ENCODE results near the gene CRTC1.

Gene CRTC1

DNA sequence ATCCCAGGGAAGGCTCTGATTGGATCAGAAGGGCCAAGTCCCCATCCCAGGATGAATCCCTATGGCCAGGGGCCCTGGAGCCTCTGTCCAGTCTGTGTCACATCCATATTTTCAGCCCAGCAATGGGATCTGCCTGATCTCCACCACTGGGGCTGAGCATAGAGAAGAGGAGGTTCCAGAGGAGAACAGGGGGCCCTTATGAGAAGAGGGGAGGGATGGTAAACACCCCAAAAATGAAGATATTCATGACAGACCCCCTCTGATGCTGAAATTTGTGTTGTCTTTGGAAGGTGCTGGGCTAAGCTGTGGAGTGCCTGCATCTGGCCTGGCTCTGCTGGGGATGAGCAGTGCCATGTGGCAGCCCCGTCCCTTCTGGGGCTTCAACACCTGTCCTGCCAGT is 32.2 kb upstream of the CRTC1 start:
- DNase-seq (ENCODE audit: low read depth in 2 of 2) = no peak

DNA sequence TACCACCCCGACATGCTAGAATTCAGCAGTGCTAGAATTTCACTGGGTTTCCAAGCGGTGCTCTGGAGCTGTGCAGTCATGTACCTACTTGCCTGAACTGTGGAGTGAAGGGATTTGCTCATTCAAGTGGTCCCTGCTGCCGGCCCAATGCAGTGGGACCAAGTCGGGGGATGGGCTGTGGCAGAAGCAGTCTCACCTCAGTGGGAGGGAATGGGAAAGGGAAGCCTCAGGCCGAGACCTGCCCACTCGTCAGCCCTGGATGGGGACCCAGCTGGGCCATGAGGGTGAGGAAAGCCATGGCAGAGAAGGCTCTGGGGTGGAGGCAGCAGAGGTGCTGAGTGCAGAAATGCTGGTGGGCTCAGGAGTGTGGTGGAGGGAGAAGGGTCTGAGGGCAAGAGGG is 31.7 kb upstream of the CRTC1 start:
- no peak for DNase-seq (ENCODE audit: low read depth in 2 of 2)

DNA sequence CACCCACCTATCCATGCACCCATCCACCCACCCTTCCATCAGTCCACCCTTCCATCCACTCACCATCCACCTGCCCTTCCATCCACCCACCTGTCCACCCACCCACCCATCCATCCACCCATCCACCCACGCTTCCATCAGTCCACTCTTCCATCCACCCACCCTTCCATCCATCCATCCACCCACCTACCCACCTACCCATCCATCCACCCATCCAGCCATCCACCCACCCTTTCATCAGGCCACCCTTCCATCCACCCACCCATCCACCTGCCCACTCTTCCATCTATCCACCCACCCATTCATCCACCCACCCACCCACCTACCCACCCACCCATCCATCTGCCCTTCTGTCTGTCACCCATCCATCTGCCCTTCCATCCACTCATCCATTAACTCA is 29.6 kb upstream of the CRTC1 start:
- no peak for DNase-seq (ENCODE audit: low read depth in 2 of 2)

DNA sequence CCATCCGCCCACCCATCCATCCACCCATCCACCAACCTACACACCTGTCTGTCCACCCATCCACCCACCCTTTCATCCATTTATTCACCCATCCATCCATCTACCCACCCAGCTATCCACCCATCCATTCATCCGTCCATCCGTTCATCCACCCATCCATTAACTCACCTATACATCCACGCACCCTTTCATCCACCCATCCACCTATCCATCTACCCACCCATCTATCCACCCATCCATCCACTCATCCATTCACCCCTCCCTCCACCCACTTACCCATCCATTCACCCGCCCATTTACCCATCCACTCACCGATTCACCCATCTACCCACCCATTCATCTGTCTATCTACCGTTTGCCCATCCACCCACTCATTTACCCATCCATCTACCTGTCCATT is 29.0 kb upstream of the CRTC1 start:
- no peak for DNase-seq (ENCODE audit: low read depth in 2 of 2)

DNA sequence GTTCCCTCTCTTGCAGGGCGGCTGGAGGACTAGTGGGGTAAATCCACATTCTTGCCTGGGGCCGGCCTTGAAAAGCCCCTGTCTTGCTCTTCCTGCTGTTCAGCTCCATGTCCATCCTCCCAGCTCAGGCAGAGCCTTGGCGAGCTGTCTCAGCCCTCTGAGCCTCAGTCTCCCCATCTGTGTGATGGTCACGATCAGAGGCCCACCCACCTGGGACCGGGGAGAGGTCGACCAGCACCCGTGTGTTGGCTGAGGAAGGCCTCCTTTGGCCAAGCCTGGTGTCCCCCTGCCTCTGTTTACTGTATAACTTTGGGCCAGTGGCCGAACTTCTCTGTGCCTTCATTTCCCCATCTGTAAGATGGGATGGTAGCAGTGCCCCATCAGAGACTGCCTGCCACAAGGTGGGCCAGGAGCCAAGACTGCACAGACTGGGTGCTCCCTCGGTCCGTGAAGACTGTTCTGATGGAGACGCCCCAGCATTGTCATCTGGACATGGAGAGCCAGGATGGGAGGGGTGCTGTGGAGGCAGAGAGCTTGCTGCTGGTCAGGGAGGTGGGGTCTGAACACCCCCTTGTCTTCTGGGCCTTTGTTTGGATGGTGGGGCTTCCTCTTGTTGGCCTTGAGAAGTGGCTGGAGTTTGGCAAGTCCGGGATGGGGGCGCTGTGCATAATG is 28.2 kb upstream of the CRTC1 start:
- DNase-seq (ENCODE audit: low read depth in 2 of 2) = no peak

DNA sequence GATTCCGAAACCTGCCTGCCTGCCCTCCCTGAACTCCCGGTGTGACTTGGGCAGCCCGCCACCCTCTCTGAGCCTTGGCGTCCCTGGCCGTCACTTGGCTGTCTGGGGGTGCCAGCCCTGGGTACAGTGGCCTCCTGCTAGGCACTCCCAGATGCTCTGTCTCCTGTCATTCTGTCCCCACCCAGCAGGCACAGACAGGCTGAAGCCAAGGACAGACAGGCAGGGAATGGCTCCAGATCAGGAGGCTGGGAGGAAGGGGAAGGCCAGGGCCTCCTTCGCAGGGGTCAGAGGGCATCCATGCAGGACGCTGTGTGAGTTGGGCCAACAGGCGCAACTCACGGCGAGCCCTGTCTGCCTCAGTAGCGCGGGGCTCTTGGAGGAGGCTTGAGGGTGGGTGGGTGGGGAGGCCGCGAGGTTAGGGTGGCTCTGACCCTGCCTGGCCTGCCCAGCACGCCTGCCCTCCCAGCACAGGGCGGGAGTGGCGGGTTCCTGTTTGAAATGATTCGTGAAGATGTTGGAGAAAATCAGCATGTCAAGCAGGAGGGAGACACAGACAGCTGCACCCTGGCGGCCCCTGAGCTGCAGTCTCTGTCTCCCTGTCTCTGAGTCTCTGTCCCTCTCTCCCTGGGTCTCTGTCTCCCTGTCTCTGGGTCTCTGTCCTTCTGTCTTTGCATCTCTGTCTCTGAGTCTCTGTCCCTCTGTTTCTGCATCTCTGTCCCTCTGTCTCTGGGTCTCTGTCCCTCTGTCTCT is 27.0 kb upstream of the CRTC1 start:
- no peak for DNase-seq (ENCODE audit: low read depth in 2 of 2)

DNA sequence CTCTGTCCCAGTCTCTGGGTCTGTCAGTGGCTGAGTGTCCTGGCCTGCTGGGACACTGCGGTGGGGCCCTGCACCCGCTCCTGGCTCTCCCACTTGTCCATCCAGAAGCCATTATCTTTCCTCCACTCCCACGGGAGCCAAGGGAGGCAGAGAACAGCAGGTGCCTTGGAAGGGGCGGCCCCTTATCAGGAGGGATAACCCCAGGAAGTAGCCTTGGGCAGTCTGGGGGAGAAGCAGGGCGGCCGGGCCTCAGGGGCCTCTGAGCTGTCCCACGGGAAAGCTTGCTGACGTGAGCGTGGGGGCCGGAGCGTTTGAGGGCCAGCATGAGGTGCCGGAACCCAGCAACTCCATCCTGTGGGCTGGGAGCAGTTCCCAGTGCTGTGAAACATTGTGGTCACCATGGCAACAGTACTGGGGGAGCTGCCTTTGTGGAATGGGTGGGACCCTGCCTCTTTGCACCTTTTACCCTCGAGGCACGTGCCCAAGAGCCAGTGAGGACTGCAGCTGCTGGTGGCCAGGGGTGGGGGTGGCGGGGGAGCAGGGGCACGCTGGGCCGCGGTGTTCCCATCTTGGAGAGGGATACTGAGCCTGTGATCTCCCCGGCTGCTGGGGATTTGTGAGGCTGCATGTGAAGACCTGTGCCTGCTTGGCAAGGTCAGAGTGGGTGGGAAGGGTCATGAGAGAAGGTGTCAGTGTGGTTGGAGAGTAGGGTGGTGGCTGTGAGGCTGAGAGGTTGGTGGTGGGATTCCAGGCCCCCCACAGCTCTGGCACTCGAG is 25.7 kb upstream of the CRTC1 start:
- DNase-seq (ENCODE audit: low read depth in 2 of 2) = no peak

DNA sequence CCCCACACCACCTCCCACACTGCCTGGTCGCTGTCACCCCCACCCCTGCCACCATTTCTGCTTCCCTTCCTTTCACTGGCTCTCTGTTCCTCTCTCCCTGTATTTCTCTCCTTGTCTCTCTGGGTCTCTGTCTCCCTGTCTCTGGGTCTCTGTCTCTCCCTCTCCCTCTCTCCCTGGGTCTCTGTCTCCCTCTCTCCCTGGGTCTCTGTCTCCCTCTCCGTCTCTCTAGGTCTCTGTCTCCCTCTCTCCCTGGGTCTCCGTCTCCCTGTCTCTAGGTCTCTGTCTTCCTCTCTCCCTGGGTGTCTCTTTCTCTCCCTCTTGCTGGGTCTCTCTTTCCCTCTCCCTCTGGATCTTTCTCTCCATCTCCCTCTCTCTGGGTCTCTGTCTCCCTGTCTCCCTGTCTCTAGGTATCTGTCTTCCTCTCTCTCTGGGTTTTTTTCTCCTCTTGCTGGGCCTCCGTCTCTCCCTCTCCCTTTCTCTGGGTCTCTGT is 25.1 kb upstream of the CRTC1 start:
- no peak for DNase-seq (ENCODE audit: low read depth in 2 of 2)

DNA sequence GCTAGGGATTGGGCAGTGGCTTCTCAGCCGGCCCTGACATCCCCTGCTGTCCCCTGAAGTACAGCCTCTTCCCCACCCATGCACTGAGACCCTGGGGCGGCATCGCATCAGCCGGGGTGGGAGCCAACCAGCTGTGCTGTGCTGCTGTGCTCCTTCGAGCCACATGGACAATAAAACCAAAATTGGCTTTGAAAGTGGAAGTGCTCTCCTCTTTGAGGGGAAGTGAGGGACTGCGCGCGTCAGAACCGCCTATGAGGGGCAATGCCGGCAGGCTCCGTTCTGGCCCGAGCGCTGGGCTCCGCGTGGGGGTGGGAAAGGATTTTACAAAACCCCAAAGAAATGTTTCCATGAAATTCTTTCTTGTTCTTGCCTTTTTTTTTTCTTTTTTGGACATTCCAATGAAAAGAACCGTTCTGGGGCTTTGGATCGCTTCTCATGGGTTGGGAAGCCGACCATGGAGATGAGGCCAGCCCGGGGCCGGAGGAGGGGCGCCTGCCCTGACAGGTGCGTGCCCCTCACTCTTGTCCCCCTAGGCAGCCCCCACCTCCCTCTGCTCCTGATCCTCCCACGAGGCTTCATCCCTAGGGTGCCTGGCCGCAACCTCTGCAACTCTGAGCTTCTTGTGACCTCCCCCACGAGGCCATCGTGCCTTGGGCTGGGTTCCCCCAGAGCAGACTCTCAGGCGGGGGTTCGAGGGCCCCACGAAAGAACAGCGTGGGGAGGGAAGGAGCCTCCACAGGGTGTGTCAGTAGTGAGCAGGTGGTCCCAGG is 24.0 kb upstream of the CRTC1 start:
- no peak for DNase-seq (ENCODE audit: low read depth in 2 of 2)

DNA sequence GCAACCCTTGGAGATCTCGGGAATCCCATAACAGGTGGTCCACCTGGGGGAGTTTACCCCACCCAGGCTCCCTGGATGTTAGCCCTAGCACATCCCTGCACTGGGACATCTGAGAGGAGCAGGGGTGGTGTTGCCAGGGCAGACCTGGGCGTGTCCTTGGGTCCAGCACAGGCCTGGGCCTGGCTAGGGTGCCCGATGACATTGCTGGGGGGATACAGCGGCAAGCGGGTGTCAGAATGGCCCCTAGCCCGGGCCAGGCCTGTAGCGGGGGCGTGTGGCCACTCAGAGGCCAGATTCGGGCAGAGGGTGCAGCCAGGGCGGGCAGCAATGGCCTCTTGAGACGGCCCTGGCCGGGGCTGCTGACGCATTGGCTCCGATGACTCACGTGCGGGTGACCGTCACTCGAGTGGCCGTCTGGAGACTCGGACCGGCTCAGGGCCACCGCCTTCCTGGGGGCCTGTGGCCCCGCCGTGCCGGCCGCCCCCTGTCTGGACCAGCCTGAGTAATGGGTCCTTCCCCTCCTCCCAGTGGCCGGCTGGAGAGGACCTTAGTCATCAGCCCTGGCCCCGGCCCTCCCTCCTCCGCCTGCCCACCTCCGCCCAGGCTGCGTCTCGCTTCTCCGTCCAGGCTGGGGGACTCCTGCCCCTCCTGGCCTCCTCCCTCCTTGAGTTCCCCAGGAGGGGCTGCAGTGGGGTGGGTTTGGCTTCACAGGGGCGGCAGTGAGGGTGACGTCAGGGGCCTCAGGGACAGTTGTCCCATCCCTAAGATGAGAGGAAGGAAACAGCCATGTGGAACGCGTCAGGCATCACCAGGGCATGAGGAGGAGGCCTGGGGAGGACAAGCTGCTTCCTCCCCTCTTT is 23.2 kb upstream of the CRTC1 start:
- DNase-seq (ENCODE audit: low read depth in 2 of 2) = no peak

DNA sequence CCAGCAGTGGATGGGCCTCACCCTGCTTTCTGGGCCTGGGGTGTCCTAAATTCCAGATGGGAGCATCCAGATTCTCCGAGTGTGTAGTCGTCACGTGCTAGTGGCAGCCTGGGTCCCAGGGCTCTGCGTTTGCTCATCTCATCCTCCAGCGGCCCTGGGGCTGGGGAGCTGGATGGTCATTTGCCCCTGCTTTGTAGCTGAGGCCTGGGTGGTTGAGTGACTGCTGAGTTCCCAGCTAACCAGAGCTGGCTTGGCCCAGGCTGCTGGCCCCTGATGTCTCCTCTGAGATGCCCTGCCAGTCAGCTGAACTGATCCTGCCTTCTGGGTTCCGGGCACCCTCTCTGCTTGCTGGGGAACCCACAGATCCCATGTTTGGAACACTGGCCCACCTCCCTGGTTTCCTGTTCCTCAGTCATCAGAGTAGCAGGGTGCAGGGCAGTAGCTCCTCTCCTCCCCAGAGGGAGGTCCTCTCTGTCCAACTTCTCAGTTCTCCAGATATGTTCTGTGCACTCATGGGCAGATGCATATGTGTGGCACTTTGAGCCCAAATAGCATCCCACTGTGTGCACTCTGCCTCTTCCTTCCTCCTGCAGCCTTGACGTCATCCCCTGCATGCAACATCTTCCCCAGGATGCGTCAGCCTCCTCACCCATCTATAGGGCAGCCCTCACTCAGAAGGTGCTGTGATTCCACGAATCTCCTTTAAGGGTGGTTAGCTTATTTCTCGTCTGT is 22.4 kb upstream of the CRTC1 start:
- no peak for DNase-seq (ENCODE audit: low read depth in 2 of 2)

DNA sequence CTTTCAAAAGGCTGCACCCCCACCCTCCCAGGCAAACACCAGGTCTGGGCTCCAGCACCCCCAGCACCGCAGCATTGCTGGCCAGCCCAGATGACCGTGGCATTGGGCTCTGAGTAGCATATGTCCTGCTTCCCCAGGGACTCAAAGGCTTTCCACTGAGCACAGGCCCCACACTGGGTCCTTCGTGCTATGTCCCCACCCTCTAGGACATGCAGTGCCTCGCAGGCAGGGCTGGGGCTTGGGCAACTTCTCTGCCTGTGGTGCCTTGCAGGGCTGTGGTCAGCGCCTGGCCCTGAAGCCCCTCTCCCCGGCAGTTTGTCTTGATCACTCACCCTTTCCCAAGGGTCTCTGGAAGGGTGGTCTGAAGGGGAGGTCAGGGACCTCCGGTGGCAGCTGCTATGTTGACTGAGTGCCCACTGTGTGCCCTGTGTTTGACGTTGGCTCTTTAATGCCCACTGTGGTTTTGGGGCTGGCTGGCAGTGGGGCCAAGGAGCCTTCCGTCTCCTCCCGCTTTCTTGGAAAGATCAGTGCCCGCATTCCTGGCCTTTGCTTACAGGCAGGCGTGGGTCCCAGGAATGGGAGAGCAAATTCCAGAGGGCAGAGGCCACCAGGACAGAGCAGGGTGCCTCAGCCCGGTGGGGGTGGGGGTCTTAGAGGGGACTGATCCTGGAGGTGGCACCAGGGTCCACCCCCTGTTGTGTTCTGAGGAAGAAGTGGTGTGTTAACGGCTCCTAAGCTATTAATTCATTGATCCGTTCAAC is 20.3 kb upstream of the CRTC1 start:
- DNase-seq (ENCODE audit: low read depth in 2 of 2) = no peak

DNA sequence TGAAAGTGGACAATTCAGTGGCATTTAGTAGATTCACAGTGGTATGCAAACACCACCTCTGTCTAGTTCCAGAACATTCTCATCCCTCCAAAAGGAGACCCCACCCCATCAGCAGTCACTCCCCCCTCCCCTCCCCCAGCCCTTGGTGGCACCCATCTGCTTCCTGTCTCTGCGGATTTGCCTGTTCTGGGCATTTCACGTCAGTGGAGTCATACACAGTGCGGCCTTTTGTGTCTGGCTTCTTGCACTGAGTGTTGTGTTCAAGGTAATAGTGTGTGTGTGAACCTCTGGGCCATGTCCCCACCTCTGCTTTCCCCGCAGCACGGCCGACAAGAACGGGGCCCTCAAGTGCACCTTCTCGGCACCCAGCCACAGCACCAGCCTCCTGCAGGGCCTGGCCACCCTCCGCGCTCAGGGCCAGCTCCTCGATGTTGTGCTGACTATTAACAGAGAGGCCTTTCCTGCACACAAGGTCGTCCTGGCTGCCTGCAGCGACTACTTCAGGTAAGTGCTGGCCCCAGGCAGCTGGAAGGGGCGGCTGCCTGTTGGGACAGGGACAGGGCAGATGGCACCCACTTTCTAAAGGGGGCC is 19.4 kb upstream of the CRTC1 start:
- DNase-seq (ENCODE audit: low read depth in 2 of 2) = no peak

DNA sequence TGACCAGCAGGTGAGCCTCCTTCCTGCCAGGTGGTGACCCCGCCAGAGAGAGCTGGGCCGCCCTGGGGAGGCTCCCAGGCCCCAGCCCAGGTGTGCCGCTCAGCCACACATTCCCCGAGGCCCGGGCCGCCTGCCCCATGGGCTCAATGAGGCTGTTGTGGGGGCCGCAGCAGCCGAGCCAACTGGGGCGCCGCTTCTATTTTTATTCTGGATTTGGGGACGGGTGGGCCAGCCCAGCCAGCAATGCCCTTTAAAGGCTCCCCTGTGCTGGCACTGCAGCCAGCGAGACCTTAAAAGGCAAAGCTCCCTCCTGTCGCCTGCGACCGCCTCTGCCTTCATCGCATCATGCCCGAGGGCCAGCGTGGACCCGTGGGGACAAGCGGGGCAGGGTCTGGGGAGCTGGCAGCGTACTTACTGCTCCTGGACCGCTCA is 17.7 kb upstream of the CRTC1 start:
- no peak for DNase-seq (ENCODE audit: low read depth in 2 of 2)

DNA sequence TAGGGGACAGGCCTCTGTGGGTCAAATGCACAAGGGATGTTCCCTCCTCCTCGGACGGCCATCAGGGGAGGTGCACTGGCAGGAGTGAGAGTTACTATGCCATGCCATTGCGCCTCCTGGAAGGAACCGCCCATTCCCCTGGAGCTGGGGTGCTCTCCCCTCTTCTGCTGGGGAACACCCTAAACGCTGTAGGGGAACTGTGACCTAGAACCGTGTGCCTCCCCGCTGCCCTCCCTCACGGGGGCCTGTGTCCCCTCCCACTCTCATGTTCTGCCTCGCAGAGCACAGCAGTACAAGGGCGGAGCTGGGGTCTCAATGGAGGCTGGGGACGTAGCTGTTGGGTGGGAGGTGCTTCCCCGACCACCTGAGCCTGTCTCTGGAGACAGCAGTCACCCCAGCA is 17.2 kb upstream of the CRTC1 start:
- no peak for DNase-seq (ENCODE audit: low read depth in 2 of 2)

DNA sequence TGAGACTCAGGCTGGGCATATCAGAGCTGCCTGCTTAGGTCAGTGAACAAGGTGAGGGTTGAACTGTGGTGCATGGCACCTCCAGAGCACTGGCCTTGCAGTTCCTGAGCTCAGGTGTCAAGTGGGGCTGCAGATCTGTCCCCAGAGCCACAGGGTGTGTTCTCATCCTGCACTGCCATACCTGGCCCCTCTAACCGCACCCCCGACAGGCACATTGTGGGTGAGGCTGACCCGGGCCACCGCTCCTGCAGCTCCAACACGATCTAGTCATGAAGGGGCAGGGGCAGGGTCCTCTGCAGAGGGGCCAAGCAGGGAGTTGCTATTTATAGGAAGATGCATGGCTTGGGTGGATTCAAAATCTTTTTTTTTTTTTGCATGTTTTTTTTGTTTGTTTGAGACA is 16.7 kb upstream of the CRTC1 start:
- DNase-seq (ENCODE audit: low read depth in 2 of 2) = no peak

DNA sequence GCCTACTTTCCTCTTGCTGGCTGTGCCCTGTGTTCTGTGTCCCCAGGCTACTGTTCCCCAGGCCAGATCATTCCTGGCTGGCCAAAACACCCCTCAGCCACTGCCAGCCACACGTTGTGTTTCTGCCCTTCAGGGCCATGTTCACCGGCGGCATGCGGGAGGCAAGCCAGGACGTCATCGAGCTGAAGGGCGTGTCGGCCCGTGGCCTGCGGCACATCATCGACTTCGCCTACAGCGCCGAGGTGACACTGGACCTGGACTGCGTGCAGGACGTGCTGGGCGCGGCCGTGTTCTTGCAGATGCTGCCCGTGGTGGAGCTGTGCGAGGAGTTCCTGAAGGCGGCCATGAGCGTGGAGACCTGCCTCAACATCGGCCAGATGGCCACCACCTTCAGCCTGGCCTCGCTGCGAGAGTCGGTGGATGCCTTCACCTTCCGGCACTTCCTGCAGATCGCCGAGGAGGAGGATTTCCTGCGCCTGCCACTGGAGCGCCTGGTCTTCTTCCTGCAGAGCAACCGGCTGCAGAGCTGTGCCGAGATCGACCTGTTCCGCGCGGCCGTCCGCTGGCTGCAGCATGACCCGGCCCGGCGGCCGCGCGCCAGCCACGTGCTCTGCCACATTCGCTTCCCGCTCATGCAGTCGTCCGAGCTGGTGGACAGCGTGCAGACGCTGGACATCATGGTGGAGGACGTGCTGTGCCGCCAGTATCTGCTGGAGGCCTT is 15.8 kb upstream of the CRTC1 start:
- DNase-seq (ENCODE audit: low read depth in 2 of 2) = no peak

DNA sequence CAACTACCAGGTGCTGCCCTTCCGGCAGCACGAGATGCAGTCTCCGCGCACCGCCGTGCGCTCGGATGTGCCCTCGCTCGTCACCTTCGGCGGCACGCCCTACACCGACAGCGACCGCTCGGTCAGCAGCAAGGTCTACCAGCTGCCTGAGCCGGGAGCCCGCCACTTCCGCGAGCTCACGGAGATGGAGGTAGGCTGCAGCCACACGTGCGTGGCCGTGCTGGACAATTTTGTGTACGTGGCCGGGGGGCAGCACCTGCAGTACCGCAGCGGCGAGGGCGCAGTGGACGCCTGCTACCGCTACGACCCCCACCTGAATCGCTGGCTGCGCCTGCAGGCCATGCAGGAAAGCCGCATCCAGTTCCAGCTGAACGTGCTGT is 15.2 kb upstream of the CRTC1 start:
- no peak for DNase-seq (ENCODE audit: low read depth in 2 of 2)
